HuH-7.5 (cell line): ENCODE data around the gene SRXN1.

ENCODE experiments used
- DNase-seq: peaks from one replicate; pipeline ENCODE4 v3.0.0; 2011; ENCODE audit warnings: low spot score

The SRXN1 gene

GRCh38 chr20:607476-607875, 45.5 kb downstream of the SRXN1 start:
- no peak for DNase-seq

GRCh38 chr20:605237-605636, 47.8 kb downstream of the SRXN1 start:
- DNase-seq = no peak

- no peak for DNase-seq
Measured at GRCh38 chr20:603116-603640, 49.8 kb downstream of the SRXN1 start.

GRCh38 chr20:602111-602970, 50.7 kb downstream of the SRXN1 start:
- DNase-seq = no peak

GRCh38 chr20:600736-601135, 52.3 kb downstream of the SRXN1 start:
- DNase-seq = no peak

GRCh38 chr20:600141-600540, 52.9 kb downstream of the SRXN1 start:
- no peak for DNase-seq

GRCh38 chr20:598133-598850, 54.7 kb downstream of the SRXN1 start:
- no peak for DNase-seq

GRCh38 chr20:597560-597959, 55.4 kb downstream of the SRXN1 start:
- no peak for DNase-seq
